AG10803 (cell line): Measurements from ENCODE around the gene CYS1.

Source experiments
- DNase-seq: peaks from one replicate; pipeline ENCODE4 v3.0.0; 2010; ENCODE audit warnings: low read depth
- H3K4me3 ChIP-seq: 2 replicates; pipeline ENCODE4 v1.5.1; 2011; ENCODE audit warnings: mild to moderate bottlenecking, low read length, control low read depth
- CTCF ChIP-seq: conservative IDR thresholded peaks from 2 replicates; pipeline ENCODE4 v1.5.1; 2011; ENCODE audit warnings: mild to moderate bottlenecking, low read length, control low read depth, inconsistent platforms

CYS1 gene

GRCh38 chr2:10072656-10073480, 7.3 kb downstream of the CYS1 start:
- H3K4me3 ChIP-seq, result no peak overlapping the region
- DNase-seq, result peak; percentile 83
- peak; percentile 95 for TF ChIP-seq CTCF

GRCh38 chr2:10071595-10071994, 8.6 kb downstream of the CYS1 start:
- H3K4me3 ChIP-seq, result no peak overlapping the region
- DNase-seq, result no peak
- TF ChIP-seq CTCF, result no peak

- DNase-seq, result no peak
- TF ChIP-seq CTCF, result no peak
- no peak overlapping the region for H3K4me3 ChIP-seq
Measured at GRCh38 chr2:10071176-10071575, 9.0 kb downstream of the CYS1 start.

GRCh38 chr2:10067881-10068280, 12.3 kb downstream of the CYS1 start:
- TF ChIP-seq CTCF, result no peak
- DNase-seq, result no peak

GRCh38 chr2:10067330-10067729, 12.9 kb downstream of the CYS1 start:
- no peak for TF ChIP-seq CTCF
- H3K4me3 ChIP-seq, result no peak overlapping the region

More at GRCh38 chr2:10067881-10068280, 12.3 kb downstream of the CYS1 start:
- H3K4me3 ChIP-seq, result no peak overlapping the region

GRCh38 chr2:10065773-10066055, 14.5 kb downstream of the CYS1 start:
- no peak for DNase-seq
- H3K4me3 ChIP-seq, result no peak overlapping the region
- TF ChIP-seq CTCF, result no peak

More at GRCh38 chr2:10067330-10067729, 12.9 kb downstream of the CYS1 start:
- no peak for DNase-seq
